ENCODE data around the gene RYR1. TPM values are rescaled to one million over a fixed set of nuclear protein-coding genes. Genes with fewer than 3 reads are reported as not detected.

The RYR1 gene
- total and polyA plus RNA-seq, 10 of the 15 experiments (the other 5 are each of a cell fraction or from before 2014, with no cell fraction given): under 0.01 to 0.32 (median 0.07) TPM; not detected in 1

DNA sequence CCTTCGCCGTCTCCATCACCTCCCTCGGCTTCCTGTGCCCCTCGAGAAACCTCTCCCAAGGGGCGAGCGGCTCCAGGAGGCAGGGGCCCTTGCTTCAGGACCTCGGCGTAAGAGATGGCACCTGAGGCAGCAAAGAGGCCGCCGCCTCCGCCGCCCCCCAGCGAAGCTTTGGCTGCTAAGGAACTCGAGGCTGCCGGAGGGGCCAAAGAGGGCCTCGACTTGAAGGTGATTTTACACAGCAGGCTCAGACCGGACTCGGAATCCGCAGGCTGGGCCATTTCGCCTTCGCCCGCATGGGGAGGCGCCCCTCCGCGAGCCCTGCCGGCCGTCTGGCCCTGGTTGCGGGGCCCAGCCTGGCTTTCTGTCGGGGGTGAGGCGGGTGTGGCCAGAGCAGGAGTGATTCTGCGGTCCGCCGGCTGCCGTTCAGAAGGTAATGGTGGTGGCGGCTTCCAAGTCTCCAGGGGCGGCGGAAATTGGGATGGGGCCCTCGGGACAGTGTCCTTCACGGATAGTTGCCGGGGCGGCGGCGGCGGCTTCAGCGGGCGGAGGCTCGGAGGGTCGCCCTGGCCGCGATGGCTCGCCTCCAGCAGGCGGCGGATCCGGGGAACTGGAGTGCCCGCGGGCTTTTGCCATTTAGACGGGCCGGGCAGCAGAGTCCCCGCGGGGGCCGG lies 47.1 kb upstream of the RYR1 start:
- no peak for FAIRE-seq
- H3K27me3 ChIP-seq (replicated peaks in 1 of 2; ENCODE audit: control insufficient read depth in 2 of 2, insufficient read depth in 2 of 2, low read length in 1 of 2): no peaks in the 10 kb centered on the region; a peak in 1 of 4 replicates
- no peaks in the 10 kb centered on the region for H3K9me3 ChIP-seq (replicated peaks; ENCODE audit: control insufficient read depth, insufficient read depth, low read length)
- intact Hi-C loops (cut with micrococcal nuclease; ENCODE audit: unreplicated experiment) (loop anchor here (5.0 kb wide), 1 partner anchor 154 kb away; no protein-coding TSS in a partner anchor), in situ Hi-C loops (cut with MboI) (no loop called here)
- H3K36me3 ChIP-seq (ENCODE audit: control insufficient read depth in 2 of 2, insufficient read depth in 2 of 2, low read length in 1 of 2): peaks cover 6 to 10% of the 10 kb centered on the region in 2 experiments; a peak in 3 of 4 replicates
- no peak overlapping the region for H2AFZ ChIP-seq (ENCODE audit: control insufficient read depth, low read depth, low read length)
- ChIA-PET POLR2A (interaction anchor here (1.4 kb wide), 1 partner anchor 16 kb away, joined by 5 read pairs; the partner anchor contains the start of gene FAM98C), SMC1A (ENCODE audit: uncharacterized antibody, unreplicated experiment) (no interaction called here), CTCF (no interaction called here), RAD21 (ENCODE audit: unreplicated experiment) (no interaction called here)
- no peak for ATAC-seq
- no peak overlapping the region for H3K4me3 ChIP-seq
- no peak overlapping the region; the same call in 1 of the 2 replicates for H3K4me2 ChIP-seq (ENCODE audit: control insufficient read depth, insufficient read depth)
- no peaks in the 10 kb centered on the region; the same call in 1 of the 2 replicates for H4K20me1 ChIP-seq (ENCODE audit: control insufficient read depth, insufficient read depth)
- no peak overlapping the region for H3K27ac ChIP-seq (ENCODE audit: control insufficient read depth, insufficient read depth)
- no TSS peak for BruUV-seq (replicated peaks)
- 76% methylated on average over 57 of the region's 61 CpGs for WGBS (ENCODE audit: insufficient coverage, insufficient replicate concordance, low lambda C conversion rate, missing lambda C conversion rate)
- H3K9ac ChIP-seq (ENCODE audit: control insufficient read depth, insufficient read depth, low read length): no peak overlapping the region
- H3K4me1 ChIP-seq (ENCODE audit: control insufficient read depth, insufficient read depth, low read length): peaks cover 12% of the 10 kb centered on the region
- no peaks in the 10 kb centered on the region for H3K79me2 ChIP-seq (ENCODE audit: control insufficient read depth, insufficient read depth, low read length)
- DNase-seq (ENCODE audit: low read depth, low spot score): no peak
- TF ChIP-seq, protein P1, sequence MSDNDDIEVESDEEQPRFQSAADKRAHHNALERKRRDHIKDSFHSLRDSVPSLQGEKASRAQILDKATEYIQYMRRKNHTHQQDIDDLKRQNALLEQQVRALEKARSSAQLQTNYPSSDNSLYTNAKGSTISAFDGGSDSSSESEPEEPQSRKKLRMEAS (IDR thresholded peaks at IDR 0.05; ENCODE audit: low read depth, low read length): no peak
- TF ChIP-seq TBL1XR1 (IDR thresholded peaks at IDR 0.05; ENCODE audit: low read depth, low read length): no peak
- TF ChIP-seq MYB (IDR thresholded peaks at IDR 0.05; ENCODE audit: borderline replicate concordance, low read depth, low read length): no peak
- no peak for TF ChIP-seq IKZF2 (IDR thresholded peaks at IDR 0.05)
- TF ChIP-seq, protein P2, sequence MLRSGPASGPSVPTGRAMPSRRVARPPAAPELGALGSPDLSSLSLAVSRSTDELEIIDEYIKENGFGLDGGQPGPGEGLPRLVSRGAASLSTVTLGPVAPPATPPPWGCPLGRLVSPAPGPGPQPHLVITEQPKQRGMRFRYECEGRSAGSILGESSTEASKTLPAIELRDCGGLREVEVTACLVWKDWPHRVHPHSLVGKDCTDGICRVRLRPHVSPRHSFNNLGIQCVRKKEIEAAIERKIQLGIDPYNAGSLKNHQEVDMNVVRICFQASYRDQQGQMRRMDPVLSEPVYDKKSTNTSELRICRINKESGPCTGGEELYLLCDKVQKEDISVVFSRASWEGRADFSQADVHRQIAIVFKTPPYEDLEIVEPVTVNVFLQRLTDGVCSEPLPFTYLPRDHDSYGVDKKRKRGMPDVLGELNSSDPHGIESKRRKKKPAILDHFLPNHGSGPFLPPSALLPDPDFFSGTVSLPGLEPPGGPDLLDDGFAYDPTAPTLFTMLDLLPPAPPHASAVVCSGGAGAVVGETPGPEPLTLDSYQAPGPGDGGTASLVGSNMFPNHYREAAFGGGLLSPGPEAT (IDR thresholded peaks at IDR 0.05; ENCODE audit: low read depth): no peak
- TF ChIP-seq, protein P3, sequence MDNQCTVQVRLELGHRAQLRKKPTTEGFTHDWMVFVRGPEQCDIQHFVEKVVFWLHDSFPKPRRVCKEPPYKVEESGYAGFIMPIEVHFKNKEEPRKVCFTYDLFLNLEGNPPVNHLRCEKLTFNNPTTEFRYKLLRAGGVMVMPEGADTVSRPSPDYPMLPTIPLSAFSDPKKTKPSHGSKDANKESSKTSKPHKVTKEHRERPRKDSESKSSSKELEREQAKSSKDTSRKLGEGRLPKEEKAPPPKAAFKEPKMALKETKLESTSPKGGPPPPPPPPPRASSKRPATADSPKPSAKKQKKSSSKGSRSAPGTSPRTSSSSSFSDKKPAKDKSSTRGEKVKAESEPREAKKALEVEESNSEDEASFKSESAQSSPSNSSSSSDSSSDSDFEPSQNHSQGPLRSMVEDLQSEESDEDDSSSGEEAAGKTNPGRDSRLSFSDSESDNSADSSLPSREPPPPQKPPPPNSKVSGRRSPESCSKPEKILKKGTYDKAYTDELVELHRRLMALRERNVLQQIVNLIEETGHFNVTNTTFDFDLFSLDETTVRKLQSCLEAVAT (IDR thresholded peaks at IDR 0.05): no peak
- no peak for TF ChIP-seq SRF (IDR thresholded peaks at IDR 0.05; ENCODE audit: low read depth in 2 of 2, low read length in 2 of 2)
- TF ChIP-seq SMAD1 (IDR thresholded peaks at IDR 0.05; ENCODE audit: low read depth, partially characterized antibody): no peak
- TF ChIP-seq SMC3 (IDR thresholded peaks at IDR 0.05; ENCODE audit: borderline replicate concordance, low read length): no peak
- TF ChIP-seq MXI1 (IDR thresholded peaks at IDR 0.05; ENCODE audit: low read depth, low read length): no peak
- no peak for TF ChIP-seq RFX5 (IDR thresholded peaks at IDR 0.05; ENCODE audit: low read depth, low read length)
- no peak for TF ChIP-seq BCL11A (IDR thresholded peaks at IDR 0.05; ENCODE audit: low read depth, low read length)
- TF ChIP-seq, protein P4, sequence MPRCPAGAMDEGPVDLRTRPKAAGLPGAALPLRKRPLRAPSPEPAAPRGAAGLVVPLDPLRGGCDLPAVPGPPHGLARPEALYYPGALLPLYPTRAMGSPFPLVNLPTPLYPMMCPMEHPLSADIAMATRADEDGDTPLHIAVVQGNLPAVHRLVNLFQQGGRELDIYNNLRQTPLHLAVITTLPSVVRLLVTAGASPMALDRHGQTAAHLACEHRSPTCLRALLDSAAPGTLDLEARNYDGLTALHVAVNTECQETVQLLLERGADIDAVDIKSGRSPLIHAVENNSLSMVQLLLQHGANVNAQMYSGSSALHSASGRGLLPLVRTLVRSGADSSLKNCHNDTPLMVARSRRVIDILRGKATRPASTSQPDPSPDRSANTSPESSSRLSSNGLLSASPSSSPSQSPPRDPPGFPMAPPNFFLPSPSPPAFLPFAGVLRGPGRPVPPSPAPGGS (IDR thresholded peaks at IDR 0.05; ENCODE audit: borderline replicate concordance, insufficient read depth, low read depth, low read length, poor library complexity, severe bottlenecking): no peak
- TF ChIP-seq NFIC (IDR thresholded peaks at IDR 0.05; ENCODE audit: low read depth, low read length): no peak
- TF ChIP-seq, protein P5, sequence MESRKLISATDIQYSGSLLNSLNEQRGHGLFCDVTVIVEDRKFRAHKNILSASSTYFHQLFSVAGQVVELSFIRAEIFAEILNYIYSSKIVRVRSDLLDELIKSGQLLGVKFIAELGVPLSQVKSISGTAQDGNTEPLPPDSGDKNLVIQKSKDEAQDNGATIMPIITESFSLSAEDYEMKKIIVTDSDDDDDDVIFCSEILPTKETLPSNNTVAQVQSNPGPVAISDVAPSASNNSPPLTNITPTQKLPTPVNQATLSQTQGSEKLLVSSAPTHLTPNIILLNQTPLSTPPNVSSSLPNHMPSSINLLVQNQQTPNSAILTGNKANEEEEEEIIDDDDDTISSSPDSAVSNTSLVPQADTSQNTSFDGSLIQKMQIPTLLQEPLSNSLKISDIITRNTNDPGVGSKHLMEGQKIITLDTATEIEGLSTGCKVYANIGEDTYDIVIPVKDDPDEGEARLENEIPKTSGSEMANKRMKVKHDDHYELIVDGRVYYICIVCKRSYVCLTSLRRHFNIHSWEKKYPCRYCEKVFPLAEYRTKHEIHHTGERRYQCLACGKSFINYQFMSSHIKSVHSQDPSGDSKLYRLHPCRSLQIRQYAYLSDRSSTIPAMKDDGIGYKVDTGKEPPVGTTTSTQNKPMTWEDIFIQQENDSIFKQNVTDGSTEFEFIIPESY (IDR thresholded peaks at IDR 0.05): no peak
- TF ChIP-seq ZNF207 (IDR thresholded peaks at IDR 0.05; ENCODE audit: borderline replicate concordance): no peak
- TF ChIP-seq FOXK2 (IDR thresholded peaks at IDR 0.05): no peak
